Upper lobe of left lung (tissue), 4 donors: ENCODE results near the gene RAPGEFL1.

Source experiments
- CTCF ChIP-seq, 6 experiments: fragments of 450-650 bp in 4 of 6; fragments of 200-600 bp in 2 of 6; sonication (generic) in 2 of 6; IDR thresholded peaks; one replicate each; pipeline ENCODE4 v1.5.1; 2016 to 2019; ENCODE audit warnings: antibody characterized with exemption in 6 of 6
- EP300 ChIP-seq, 4 donors: sonication (generic); formaldehyde crosslinking; IDR thresholded peaks; one replicate each; pipeline ENCODE4 v1.5.1; 2017; ENCODE audit warnings: antibody characterized with exemption in 4 of 4, control low read depth in 2 of 4

GRCh38 chr17:40151414-40151963 lies 25.8 kb upstream of the RAPGEFL1 start:
- TF ChIP-seq EP300 (IDR thresholded peaks at IDR 0.05) (no peak), CTCF (IDR thresholded peaks at IDR 0.05) (no peak)
